NCI-H82 treated with DMSO at 0.1 percent for 48 hours (cell line): ENCODE measurements around the gene ADARB2.

ENCODE experiments used
- DNase-seq: peaks from one replicate; lab custom pipeline; 2025; ENCODE audit not compliant: unreplicated experiment; lab: John Stamatoyannopoulos, UW

ADARB2 gene

DNA sequence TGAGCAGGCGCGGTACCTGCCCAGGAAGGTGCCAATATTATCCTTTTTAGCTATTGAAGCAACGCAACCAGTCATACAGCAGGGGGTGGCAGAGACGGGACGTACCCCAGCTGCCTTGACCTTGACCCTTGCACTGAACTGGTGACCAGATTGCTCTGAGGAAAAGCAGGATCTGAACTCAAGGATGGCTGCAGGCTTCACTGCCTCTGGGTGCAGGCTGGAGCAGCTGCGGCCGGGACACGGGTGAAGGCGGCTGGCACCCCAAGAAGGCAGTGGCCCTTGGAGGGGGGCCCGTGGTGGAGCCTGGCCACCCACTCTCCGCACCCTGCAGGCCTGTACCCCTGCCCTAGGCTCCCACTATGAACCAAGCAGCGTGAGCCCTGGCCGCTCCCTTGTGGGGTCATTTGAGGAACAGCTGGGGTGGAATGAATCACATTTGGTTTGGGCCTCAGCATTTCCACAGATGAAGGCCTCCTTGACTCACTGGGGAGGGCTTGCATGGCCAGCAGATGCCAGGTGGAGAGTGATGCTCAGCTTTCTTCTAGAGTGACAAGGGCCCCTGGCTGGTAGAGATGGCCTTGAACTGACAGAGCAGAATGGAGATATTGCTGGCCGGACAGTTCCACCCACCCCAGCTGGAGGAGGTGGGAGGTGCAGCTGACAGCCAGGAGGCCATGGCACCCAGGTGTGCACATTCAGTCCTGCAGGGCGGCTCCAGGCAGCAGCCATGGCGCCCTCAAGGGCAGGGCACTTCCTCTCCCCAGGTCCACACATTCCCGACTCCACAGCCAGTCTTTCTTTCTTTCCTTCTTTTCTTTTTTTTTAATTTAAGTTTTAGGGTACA is 462.4 kb downstream of the ADARB2 start:
- DNase-seq: no peak

DNA sequence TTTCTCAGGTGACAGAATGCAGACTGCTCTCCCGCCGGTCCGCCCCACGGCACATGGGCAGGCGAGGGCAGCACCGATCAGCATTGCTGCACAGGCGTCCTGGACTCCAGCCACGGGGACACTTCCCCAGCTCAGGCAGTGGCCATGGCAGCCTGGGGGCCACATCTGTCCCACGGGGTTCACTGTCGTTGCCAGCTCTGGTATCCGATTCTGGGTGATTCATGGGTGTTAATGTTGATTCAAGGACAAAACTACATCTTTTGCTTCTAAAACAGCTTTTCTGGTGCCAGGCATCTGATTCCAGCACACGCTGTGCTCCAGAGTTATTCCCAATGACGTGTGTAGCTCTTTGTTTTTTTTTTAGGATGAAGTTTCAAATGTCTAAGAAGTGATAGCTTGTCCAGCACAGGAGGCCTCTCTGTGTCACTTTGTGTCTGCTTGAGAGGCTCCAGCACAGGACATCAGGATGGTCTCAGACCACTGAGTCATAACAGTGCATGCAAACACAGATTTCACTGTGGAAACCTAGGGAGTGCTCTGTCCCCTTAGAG is 463.1 kb downstream of the ADARB2 start:
- DNase-seq: no peak

DNA sequence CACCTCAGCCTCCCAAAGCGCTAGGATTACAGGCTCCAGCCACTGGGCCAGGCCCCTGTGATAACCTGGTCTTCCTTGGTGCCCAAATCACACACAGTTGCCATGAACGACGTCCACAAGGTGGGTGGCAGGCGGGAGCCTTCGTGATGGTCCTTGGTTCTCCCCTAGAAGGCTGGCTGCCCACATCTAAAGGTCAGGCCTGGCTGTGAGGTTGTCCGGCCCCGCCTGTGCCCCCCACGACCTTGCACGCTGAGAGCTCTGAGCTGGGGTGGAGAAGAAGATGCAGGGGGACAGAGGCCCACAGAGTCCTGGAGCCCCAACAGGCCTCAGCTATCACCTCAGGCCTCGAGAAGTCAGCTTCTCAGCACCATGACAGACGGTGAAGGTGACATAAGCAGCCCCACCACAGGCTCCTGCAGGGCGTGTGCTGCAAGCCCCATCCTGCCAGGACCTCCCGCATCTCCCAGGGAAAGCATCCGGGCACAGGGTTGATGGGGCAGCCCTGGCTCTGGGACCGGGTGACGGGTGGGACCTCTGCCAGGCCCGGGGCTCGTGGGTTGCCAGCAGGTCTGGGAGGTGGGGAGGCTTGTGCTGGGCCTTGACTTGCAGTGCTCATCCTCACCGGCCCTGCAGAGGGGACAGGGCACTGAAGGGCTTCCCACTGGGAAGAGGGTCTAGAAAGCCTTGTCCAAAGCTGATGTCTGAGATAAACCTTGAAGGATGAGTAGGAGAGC is 463.8 kb downstream of the ADARB2 start:
- DNase-seq: no peak

DNA sequence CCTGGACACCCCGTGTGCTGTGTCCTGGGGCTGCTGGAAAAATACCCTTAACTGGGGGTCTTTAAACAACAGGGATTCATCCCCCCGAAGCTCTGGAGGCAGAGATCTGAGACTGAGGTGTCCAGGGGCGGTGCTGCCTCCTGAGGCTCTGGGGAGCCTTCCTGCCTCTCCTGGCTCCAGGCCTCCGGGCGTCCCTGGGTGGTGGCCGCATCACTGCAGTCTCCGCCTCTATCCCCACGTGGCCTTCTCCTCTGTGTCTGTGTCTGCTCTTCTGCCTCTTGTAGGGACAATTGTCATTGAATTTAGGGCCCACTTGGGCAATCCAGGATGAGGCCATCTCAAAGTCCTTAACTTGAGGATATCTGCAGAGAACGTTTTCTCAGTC is 464.6 kb downstream of the ADARB2 start:
- no peak for DNase-seq

DNA sequence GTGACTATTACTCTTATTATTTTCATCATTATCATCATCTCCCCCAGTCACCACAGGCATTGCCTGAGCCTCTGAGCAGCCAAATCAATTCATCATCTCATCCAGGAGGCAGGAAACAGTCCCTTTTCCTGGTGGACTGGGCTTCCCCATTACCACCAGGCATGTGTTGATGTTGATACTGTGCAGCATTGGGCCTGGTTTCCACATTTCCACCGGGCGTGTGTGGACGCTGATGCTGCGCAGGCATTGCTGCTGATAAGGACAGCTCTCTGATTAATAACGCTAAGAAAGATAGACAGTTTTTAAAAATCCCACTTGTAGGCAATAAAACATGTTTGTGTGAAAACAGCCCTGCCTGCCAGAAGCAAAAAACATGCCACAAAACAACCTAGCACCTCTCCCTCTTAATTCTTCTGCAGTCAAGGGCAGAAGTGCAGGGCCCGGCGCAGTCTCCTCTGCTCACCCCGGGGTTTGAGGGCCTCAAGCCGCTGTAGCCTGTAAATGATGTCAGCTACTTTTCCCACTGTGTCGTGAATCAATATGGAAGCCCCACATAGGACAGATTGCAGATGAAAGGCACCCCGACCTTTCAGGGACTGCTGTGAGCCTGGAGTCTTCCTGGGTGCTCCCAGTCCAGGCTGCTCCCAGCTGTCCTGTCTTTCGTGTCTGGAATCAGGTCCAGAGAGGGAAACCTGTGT is 465.1 kb downstream of the ADARB2 start:
- no peak for DNase-seq

DNA sequence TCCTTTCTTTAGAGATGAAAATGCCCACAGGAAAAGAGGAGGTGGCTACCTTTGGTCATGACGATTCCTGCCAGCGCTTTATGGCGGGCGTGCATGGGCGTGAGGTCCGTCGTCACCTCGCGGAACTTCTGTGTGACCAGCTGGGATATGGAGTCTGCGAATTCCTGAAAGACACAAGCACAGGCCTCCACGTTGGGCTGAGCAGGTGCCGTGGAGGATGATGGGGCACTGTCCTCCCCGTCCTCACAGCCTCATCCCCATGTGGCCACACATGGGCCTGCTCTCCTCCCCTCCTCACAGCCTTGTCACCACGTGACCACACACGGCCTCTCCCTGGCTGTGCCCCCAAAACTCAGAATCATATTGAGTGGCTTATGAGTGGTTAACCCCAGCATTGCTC is 466.4 kb downstream of the ADARB2 start:
- no peak for DNase-seq

DNA sequence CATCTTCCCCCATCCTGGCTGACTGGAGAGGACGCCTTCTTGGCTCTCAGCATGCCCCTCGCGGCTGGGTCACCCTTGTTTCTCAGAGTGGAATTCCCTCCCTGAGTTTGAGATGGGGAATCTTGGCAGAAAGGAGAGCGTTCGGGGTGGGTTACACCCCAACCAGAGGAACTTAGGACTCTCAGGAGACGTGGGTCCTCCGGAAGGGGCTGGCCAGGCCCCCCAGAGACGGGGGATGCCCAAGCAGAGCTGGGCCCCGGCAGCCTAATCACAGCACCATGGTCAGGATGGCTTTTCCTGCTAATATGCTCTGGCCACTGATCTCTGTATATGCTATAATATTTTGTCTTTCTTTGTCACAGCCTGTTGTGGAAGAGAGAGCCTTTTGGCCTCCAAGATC is 466.8 kb downstream of the ADARB2 start:
- DNase-seq: no peak

DNA sequence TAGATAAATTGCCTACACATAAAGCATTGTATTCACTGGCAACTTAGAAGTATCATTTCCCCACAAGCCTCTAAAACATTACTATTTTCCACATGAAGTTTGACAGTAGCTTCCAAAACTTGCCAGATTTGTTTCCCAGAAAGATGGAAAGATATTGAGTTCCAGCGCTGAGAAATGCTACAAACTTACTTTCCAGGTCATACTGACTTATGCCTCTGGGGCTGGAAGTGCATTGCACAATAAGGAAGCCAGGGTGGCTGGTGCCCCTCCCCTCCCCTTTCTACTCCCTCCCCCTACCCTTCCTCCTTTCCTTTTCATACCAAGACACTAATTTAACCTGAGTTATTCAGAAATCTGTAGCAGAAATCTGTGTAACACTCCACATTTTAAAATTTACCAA is 468.5 kb downstream of the ADARB2 start:
- no peak for DNase-seq

DNA sequence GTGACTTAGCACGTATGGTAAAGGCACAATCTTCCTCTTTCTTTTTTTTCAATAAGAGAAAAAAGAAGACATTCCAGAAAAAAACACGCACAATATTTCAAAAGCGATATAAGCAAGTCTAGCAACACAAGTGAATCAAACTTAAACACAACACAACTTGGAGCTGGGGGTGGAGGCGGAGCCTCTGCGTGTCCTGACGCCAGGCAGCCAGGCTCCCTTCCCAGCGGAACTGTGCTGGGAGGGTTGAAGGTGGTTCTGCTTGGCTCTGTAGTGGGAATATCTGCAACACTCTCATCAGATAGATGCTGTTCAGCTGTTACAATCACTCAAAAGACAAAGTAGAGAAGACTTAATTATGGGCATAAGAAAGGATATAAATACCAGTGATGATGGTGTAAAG is 469.8 kb downstream of the ADARB2 start:
- DNase-seq: no peak

DNA sequence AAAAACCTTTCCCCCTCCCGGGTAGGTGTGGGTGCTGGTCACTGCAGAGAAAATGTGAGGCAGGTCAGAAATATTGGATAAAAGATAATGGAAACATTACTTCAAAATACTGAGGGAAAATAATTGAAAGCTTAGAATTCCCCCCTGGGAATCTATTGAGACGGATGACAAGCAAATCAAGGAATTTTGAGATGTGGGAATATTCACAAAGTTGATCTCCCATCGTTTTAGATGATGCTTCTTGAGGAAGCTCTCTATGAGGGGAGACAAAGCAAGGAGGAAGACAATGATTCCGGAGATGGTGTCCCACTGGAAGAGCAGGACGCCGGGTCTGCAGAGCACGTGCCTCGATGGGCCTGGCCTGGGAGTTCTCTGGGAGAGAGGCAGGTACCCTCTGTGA is 470.2 kb downstream of the ADARB2 start:
- no peak for DNase-seq

DNA sequence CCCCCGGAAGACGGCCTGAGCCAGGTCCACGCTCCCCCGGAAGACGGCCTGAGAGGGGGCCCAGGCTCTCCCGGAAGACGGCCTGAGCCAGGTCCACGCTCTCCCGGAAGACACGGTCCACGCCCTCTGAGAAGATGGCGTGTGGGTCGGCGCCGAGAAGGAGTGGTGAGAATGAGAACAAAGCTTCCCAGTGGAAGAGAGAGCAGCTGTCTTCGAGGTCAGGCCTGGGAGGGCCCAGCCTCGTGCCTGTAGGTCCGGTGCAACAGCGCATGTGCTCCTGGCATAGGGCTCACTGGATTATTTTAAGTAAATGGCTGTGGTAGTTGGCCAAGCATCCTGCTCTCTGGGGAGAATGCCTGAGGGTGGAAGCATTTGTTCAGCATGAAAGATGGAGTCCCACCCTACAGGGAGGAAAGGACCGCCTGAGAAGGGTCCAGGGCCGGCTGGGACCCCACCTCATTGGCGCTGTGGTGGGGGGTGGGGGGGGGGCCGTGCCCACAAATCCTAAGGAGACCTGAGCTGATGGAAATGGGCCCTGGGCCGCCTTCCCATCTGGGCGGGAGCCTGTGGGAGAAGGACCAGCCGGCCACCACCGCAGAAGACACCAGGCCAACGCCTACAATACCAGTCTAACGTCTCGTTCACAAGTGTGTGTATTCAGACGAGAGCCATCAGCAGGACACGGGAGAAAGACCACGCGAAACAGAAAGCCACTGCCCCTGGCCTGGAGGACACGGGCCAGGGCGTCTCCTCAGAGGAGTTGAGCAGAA is 471.1 kb downstream of the ADARB2 start:
- no peak for DNase-seq

DNA sequence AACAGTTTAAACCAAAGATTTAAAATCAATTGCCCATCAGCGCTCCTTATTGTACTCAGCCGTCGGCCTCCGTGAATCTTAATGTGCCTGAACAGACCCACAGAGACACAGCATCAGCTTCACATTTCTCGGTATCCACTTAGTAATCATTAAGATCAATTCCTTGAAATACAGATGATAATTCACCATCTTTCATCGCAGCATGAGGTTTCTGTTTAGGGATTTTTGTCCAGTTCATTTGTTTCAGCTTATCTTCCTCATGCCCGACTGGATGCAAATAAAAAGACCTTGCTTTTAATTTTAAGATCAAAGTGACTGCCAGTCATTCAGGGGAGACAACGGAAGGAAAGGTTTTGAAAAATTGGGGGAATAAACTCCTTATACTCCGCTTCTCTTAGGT is 473.3 kb downstream of the ADARB2 start:
- DNase-seq: no peak

DNA sequence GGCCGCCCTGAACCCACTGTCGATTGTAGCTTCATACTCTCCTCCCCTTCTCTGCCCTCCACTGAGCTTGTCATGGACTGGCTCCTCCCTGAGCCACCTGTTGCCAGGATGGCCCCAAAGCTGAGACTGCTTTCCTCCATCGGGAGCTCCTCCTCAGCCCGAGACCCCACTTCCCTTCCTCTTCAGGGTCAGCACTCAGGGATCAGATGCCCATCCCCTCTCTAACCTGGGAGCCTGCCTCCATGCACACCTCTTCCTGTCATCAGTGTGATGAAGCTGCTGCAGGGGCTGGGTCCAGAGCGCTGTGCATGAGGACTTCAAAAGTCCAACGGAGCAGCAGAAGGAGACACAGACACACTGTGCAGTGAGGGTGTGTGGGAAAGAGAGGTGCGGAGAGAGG is 480.1 kb downstream of the ADARB2 start:
- DNase-seq: no peak

DNA sequence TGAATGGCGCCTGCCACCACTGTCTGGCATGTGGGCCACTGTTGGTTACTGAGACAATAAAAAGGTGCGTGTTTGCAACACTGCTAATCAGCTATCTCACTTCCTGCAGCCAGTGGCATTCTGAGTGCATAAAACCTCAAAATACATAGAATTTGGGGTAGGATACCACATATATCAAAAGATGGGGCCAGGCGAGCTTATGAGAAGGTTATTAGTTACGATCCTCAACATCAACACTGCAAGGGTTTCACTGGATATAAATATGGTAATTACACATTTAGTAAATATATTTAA is 480.9 kb downstream of the ADARB2 start:
- no peak for DNase-seq

DNA sequence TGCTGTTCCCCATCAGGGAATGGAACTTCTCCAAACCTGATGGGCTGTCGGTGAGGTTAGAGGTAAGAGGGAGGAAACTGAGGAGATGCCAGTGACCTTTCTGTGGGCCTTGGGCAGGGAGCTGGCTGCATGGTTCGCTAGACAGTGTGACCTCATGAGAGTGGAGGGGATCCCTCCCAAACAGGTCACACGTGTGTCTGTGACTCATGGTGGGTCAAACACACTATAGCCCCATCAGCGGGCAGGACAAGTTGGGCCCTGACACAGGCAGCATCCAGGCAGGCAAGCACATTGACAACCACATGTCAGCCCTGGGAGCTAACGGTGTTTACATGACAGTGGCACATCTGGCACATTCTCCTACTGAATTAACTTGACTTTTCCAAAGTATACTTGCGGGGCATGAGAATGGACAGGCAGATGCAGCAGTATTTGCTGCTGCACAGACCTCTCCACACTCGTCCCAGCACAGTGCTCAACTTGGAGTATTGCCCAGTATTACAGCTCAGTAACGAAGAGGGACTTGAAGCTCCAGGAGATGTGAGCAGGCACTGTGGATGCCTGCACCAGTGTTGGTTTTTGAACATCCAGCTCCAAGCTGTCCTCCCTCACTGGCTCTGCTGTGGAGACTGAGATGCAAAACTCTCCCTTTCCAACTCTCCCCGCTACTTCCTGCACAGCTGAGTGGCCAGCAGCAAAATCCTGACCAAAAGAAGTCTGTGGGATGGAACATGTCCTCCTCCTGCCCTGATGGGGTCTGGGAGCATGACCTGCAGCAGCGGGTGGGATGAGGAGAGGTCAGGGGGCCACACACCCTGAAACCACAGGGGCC is 481.5 kb downstream of the ADARB2 start:
- no peak for DNase-seq

DNA sequence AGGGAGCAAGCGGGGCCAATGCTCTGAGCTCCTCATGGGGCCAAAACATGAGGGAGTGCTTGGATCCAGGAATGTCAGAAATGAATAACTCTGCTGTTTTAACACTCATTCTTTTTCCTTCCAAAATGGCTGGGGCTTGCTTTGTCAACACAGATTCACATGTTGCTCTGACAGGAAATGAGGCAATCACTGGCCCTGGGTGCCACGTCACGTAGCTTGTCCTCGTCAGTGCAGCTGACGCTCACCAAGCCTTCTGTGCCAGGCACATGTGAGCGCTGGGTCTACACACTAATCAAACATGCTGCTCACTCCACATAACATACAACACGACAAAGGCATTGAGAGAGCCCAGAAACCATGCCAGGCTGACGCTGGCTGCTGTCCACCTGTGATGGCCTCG is 482.2 kb downstream of the ADARB2 start:
- no peak for DNase-seq

DNA sequence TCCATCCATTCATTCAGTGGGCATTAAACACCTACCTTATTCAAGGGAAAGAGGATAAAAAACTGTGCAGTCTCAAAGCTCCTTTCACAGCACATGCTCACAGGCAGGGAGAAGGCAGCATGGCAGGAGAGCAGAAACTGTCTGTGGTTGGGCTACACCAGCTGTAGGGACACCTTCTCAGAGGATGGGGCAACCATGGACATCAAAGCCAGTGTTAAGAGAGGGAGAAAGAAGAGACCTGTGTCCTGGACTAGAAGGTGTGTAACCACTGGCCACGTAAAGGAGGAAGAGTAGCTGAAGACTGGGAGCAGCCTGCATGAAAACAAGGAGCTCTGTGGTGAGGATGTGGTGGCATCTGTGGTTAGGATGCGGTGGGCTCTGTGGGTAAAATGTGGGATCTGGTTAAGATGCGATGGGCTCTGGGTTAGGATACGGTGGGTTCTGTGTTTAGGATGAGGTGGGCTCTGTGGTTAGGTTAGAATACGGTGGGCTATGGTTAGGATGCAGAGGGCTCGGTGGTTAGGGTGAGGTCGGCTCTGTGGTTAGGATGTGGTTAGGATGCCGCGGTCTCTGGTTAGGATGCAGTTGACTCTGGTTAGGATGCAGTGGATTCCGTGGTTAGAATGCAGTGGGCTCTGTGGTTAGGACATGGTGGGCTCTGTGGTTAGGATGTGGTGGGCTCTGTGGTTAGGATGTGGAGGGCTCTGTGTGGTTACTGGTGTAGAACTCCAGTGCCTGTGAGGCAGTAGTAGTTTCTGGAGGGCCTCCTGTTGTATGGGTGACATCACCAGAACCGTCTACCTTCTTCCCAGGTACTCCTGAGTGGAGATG is 483.6 kb downstream of the ADARB2 start:
- no peak for DNase-seq

DNA sequence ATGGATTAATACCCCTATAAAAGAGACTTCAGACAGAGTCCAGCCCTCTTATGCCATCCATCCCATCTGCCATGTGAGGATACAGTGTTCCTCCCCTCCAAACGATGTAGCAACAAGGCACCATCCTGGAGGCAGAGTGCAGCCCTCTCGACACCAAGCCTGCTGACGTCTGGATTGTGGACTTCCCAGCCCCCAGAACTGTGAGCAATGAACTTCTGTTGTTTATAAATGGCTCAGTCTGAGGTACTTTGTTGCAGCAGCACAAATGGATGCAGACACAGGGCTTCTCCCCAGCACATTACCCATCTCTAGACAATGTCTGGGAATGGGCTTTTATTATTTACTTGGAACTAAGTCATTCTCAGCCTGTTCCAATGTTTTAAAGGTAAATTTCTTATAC is 485.6 kb downstream of the ADARB2 start:
- DNase-seq: no peak

DNA sequence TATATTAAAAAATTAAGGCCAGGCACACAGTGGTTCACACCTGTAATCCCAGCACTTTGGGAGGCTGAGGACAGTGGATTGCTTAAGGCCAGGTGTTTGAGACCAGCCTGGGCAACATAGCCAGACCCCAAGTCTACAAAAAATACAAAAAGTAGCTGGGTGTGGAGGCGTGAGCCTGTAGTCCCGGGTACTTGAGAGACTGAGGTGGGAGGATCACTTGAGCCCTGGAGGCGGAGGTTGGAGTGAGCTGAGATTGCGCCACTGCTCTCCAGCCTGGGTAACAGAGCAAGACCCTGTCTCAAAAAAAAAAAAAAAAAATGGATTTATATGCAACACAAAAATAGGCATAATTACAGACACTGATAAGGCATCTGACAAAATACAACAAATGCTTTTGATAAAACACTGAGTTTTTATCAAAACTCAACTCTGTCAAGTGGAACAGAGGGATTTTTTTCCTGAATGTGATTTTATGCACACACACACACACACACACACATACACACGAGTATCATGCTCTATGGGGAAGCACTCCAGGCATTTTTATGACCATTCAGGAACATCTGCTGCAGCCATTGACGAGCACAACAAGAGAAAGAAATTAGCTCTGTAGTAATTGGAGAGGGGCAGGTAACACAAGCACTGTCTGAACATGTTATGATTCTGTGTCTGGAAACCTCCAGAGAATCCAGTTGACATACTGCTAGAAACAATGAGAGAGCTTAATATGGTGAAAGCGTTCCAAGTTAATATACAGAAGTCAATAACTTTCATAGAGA is 488.0 kb downstream of the ADARB2 start:
- DNase-seq: no peak
